ENCODE results near the gene GARRE1. TPM values are rescaled to one million over a fixed set of nuclear protein-coding genes. Genes with fewer than 3 reads are reported as not detected.
"Not testable (repeated sequence)": the region's sequence is repeated elsewhere in the genome, so short reads cannot be mapped to it uniquely, and the experiment has no call there.

The GARRE1 gene
- polyA plus RNA-seq, 3 donors = 1.1 to 6.2 (median 2.1) TPM

GRCh38 chr19:34237939-34238338, 16.4 kb upstream of the GARRE1 start:
- H3K36me3 ChIP-seq (replicated peaks in 1 of 2; ENCODE audit: control insufficient read depth in 1 of 2, insufficient read depth in 2 of 2, low read length in 2 of 2) = no peaks in the 10 kb centered on the region
- intact Hi-C loops (cut with micrococcal nuclease) = no loop called here
- WGBS (ENCODE audit: insufficient coverage) = 100% methylated on average over 1 of the region's 4 CpGs
- DNase-seq = no peak
- H3K9me3 ChIP-seq (replicated peaks in 1 of 2; ENCODE audit: control insufficient read depth in 1 of 2, insufficient read depth in 1 of 2, low read length in 2 of 2) = no peaks in the 10 kb centered on the region
- no peaks in the 10 kb centered on the region for H4K20me1 ChIP-seq (ENCODE audit: insufficient read depth, low read length)
- H3K4me1 ChIP-seq (ENCODE audit: control insufficient read depth in 1 of 2, insufficient read depth in 2 of 2, low read length in 2 of 2) = no peaks in the 10 kb centered on the region
- H3K9ac ChIP-seq (ENCODE audit: insufficient read depth, low read length, poor library complexity, severe bottlenecking) = no peak overlapping the region
- Mint-ChIP-seq H3K4me1 (no peaks in the 10 kb centered on the region), H3K27me3 (ENCODE audit: low read depth in 3 of 3) (peaks cover 0 to 2% (median 0%) of the 10 kb centered on the region in 3 donors), H3K9me3 (peaks cover 0 to 2% (median 0%) of the 10 kb centered on the region in 7 donors), H3K36me3 (peaks cover 0 to 9% of the 10 kb centered on the region in 2 donors), H3K27ac (no peak overlapping the region), H3K4me3 (no peak overlapping the region)
- no peaks in the 10 kb centered on the region for H3K79me2 ChIP-seq (ENCODE audit: insufficient read depth, low read length)
- H3K4me2 ChIP-seq (replicated peaks; ENCODE audit: extremely low read depth, low read length, poor library complexity, severe bottlenecking) = no peak overlapping the region
- no peak overlapping the region for H2AFZ ChIP-seq (ENCODE audit: insufficient read depth, low read depth, low read length, poor library complexity, severe bottlenecking)
- no peak for TF ChIP-seq CTCF (IDR thresholded peaks at IDR 0.05)
- H3K27ac ChIP-seq (ENCODE audit: low read depth in 1 of 2, low read length in 2 of 2) = no peak overlapping the region
- no peak overlapping the region for H3K4me3 ChIP-seq (replicated peaks in 1 of 3; ENCODE audit: low read depth in 2 of 3, low read length in 3 of 3)
- no peaks in the 10 kb centered on the region for H3K27me3 ChIP-seq (ENCODE audit: control insufficient read depth in 2 of 2, insufficient read depth in 2 of 2, low read length in 2 of 2)

GRCh38 chr19:34241513-34242337, 12.6 kb upstream of the GARRE1 start:
- no peak overlapping the region for H3K4me3 ChIP-seq (replicated peaks in 1 of 3; ENCODE audit: low read depth in 2 of 3, low read length in 3 of 3)
- Mint-ChIP-seq H3K27ac (no peak overlapping the region), H3K9me3 (no peaks in the 10 kb centered on the region), H3K4me1 (no peaks in the 10 kb centered on the region), H3K4me3 (no peak overlapping the region), H3K36me3 (peaks cover 0 to under 1% of the 10 kb centered on the region in 2 donors), H3K27me3 (ENCODE audit: low read depth in 3 of 3) (peaks cover 0 to 4% (median 3%) of the 10 kb centered on the region in 3 donors)
- no peak for DNase-seq
- no peaks in the 10 kb centered on the region for H3K27me3 ChIP-seq (ENCODE audit: control insufficient read depth in 2 of 2, insufficient read depth in 2 of 2, low read length in 2 of 2)
- 70% methylated on average over 12 of the region's 13 CpGs for WGBS (ENCODE audit: insufficient coverage)
- H3K4me2 ChIP-seq (replicated peaks; ENCODE audit: extremely low read depth, low read length, poor library complexity, severe bottlenecking) = no peak overlapping the region
- H3K36me3 ChIP-seq (replicated peaks in 1 of 2; ENCODE audit: control insufficient read depth in 1 of 2, insufficient read depth in 2 of 2, low read length in 2 of 2) = no peaks in the 10 kb centered on the region
- no peak overlapping the region for H2AFZ ChIP-seq (ENCODE audit: insufficient read depth, low read depth, low read length, poor library complexity, severe bottlenecking)
- no peaks in the 10 kb centered on the region for H4K20me1 ChIP-seq (ENCODE audit: insufficient read depth, low read length)
- no peak overlapping the region for H3K9ac ChIP-seq (ENCODE audit: insufficient read depth, low read length, poor library complexity, severe bottlenecking)
- no peak for TF ChIP-seq CTCF (IDR thresholded peaks at IDR 0.05)
- no peaks in the 10 kb centered on the region for H3K9me3 ChIP-seq (replicated peaks in 1 of 2; ENCODE audit: control insufficient read depth in 1 of 2, insufficient read depth in 1 of 2, low read length in 2 of 2)
- H3K27ac ChIP-seq (ENCODE audit: low read depth in 1 of 2, low read length in 2 of 2) = no peak overlapping the region
- no peaks in the 10 kb centered on the region for H3K4me1 ChIP-seq (ENCODE audit: control insufficient read depth in 1 of 2, insufficient read depth in 2 of 2, low read length in 2 of 2)
- intact Hi-C loops (cut with micrococcal nuclease) = no loop called here
- no peaks in the 10 kb centered on the region for H3K79me2 ChIP-seq (ENCODE audit: insufficient read depth, low read length)

GRCh38 chr19:34243138-34243875, 11.0 kb upstream of the GARRE1 start:
- H3K4me1 Mint-ChIP-seq; H3K9me3 ChIP-seq (replicated peaks in 1 of 2; ENCODE audit: control insufficient read depth in 1 of 2, insufficient read depth in 1 of 2, low read length in 2 of 2); H3K27me3 ChIP-seq (ENCODE audit: control insufficient read depth in 2 of 2, insufficient read depth in 2 of 2, low read length in 2 of 2); H3K27me3 Mint-ChIP-seq (ENCODE audit: low read depth in 3 of 3); H3K79me2 ChIP-seq (ENCODE audit: insufficient read depth, low read length); H3K9ac ChIP-seq (ENCODE audit: insufficient read depth, low read length, poor library complexity, severe bottlenecking); H3K4me3 ChIP-seq (replicated peaks in 1 of 3; ENCODE audit: low read depth in 2 of 3, low read length in 3 of 3); H3K27ac ChIP-seq (ENCODE audit: low read depth in 1 of 2, low read length in 2 of 2); H2AFZ ChIP-seq (ENCODE audit: insufficient read depth, low read depth, low read length, poor library complexity, severe bottlenecking); H4K20me1 ChIP-seq (ENCODE audit: insufficient read depth, low read length); H3K4me2 ChIP-seq (replicated peaks; ENCODE audit: extremely low read depth, low read length, poor library complexity, severe bottlenecking); H3K36me3 ChIP-seq (replicated peaks in 1 of 2; ENCODE audit: control insufficient read depth in 1 of 2, insufficient read depth in 2 of 2, low read length in 2 of 2); H3K9me3 Mint-ChIP-seq; DNase-seq; H3K4me1 ChIP-seq (ENCODE audit: control insufficient read depth in 1 of 2, insufficient read depth in 2 of 2, low read length in 2 of 2); intact Hi-C loops (cut with micrococcal nuclease); H3K27ac Mint-ChIP-seq; H3K36me3 Mint-ChIP-seq; H3K4me3 Mint-ChIP-seq: not testable (repeated sequence)
- WGBS (ENCODE audit: insufficient coverage) = 95% methylated on average over 8 of the region's 10 CpGs
